Neural cell (in vitro differentiated cells): Measurements from ENCODE around the gene UCP3. TPM values are rescaled to one million over a fixed set of nuclear protein-coding genes. Genes with fewer than 3 reads are reported as not detected.
"Not testable (repeated sequence)": the region's sequence is repeated elsewhere in the genome, so short reads cannot be mapped to it uniquely, and the experiment has no call there.

Experiments
- H2AFZ ChIP-seq: fragments of 200-600, 300-800 bp; sonication (generic), shearing (Covaris generic); 2 replicates; pipeline ENCODE4 v1.6.0; 2014; ENCODE audit warnings: low read depth, mild to moderate bottlenecking, antibody characterized with exemption, low read length, moderate library complexity
- H3F3A ChIP-seq: fragments of 200-600 bp; shearing (Covaris generic); 2 replicates; pipeline ENCODE4 v1.6.1; 2016; ENCODE audit warnings: mild to moderate bottlenecking, moderate library complexity, mixed read lengths, antibody characterized with exemption, low read length; ENCODE audit not compliant: insufficient read depth, poor library complexity, severe bottlenecking
- H3K27ac ChIP-seq: fragments of 200-600, 300-800 bp; sonication (generic), shearing (Covaris generic); 2 replicates; pipeline ENCODE4 v1.5.1; 2014; ENCODE audit warnings: mild to moderate bottlenecking, low read length, moderate library complexity
- H3K27me3 ChIP-seq: fragments of 300-800, 200-600 bp; sonication (generic), shearing (Covaris generic); 2 replicates; pipeline ENCODE4 v1.6.0; 2014; ENCODE audit warnings: mild to moderate bottlenecking, low read depth, low read length, moderate library complexity; ENCODE audit not compliant: insufficient read depth
- H3K36me3 ChIP-seq: fragments of 300-800, 200-600 bp; sonication (generic), shearing (Covaris generic); 2 replicates; pipeline ENCODE4 v1.5.1; 2014; ENCODE audit warnings: mild to moderate bottlenecking, antibody characterized with exemption, low read length, moderate library complexity; ENCODE audit not compliant: insufficient read depth
- H3K4me2 ChIP-seq: fragments of 300-800, 200-600 bp; sonication (generic), shearing (Covaris generic); 2 replicates; pipeline ENCODE4 v1.6.0; 2014; ENCODE audit warnings: mild to moderate bottlenecking, low read length
- H3K4me3 ChIP-seq: fragments of 300-800, 200-600 bp; sonication (generic), shearing (Covaris generic); 2 replicates; pipeline ENCODE4 v1.5.1; 2014; ENCODE audit warnings: mild to moderate bottlenecking, low read length, moderate library complexity
- H3K79me2 ChIP-seq: fragments of 200-600 bp; shearing (Covaris generic); replicated peaks from 2 replicates; pipeline ENCODE4 v1.6.0; 2014; ENCODE audit warnings: mild to moderate bottlenecking, low read length, moderate library complexity; ENCODE audit not compliant: insufficient read depth
- H3K9ac ChIP-seq: fragments of 300-800, 200-600 bp; sonication (generic), shearing (Covaris generic); 2 replicates; pipeline ENCODE4 v1.6.1; 2016; ENCODE audit warnings: mild to moderate bottlenecking, low read length, mixed read lengths
- H3K9me2 ChIP-seq: fragments of 200-600 bp; shearing (Covaris generic); 2 replicates; pipeline ENCODE4 v1.6.1; 2016; ENCODE audit warnings: mild to moderate bottlenecking, low read length, mixed read lengths; ENCODE audit not compliant: insufficient read depth
- H3K9me3 ChIP-seq: fragments of 200-600, 300-800 bp; sonication (generic), shearing (Covaris generic); 2 replicates; pipeline ENCODE4 v1.6.1; 2016; ENCODE audit warnings: mild to moderate bottlenecking, mixed run types, low read length, moderate library complexity, mixed read lengths
- H4K20me1 ChIP-seq: fragments of 200-600 bp; shearing (Covaris generic); 2 replicates; pipeline ENCODE4 v1.6.1; 2016; ENCODE audit warnings: mild to moderate bottlenecking, mixed run types; ENCODE audit not compliant: insufficient read depth
- EP300 ChIP-seq: fragments of 450-650 bp; conservative IDR thresholded peaks from 2 replicates; pipeline ENCODE4 v1.6.1; 2014; ENCODE audit warnings: antibody characterized with exemption, mild to moderate bottlenecking, moderate library complexity; ENCODE audit not compliant: poor library complexity, severe bottlenecking
- EZH2 ChIP-seq: fragments of 200-600, 300-800 bp; shearing (Covaris generic), sonication (generic); IDR thresholded peaks from 2 replicates; pipeline ENCODE4 v1.6.1; 2014; ENCODE audit warnings: antibody characterized with exemption, low read length, borderline replicate concordance, mild to moderate bottlenecking; ENCODE audit not compliant: insufficient read depth, poor library complexity, severe bottlenecking
- MXI1 ChIP-seq: fragments of 450-650 bp; conservative IDR thresholded peaks from 2 replicates; pipeline ENCODE4 v1.6.1; 2014; ENCODE audit warnings: antibody characterized with exemption, mild to moderate bottlenecking; ENCODE audit not compliant: poor library complexity, severe bottlenecking
- POLR2AphosphoS5 ChIP-seq: IDR thresholded peaks from 2 replicates; pipeline ENCODE4 v1.6.1; 2012
- RAD21 ChIP-seq: fragments of 450-650 bp; conservative IDR thresholded peaks from 2 replicates; pipeline ENCODE4 v1.6.1; 2014; ENCODE audit warnings: antibody characterized with exemption, mild to moderate bottlenecking, moderate library complexity
- SMC3 ChIP-seq: fragments of 450-650 bp; conservative IDR thresholded peaks from 2 replicates; pipeline ENCODE4 v1.6.1; 2014; ENCODE audit warnings: antibody characterized with exemption, mild to moderate bottlenecking, moderate library complexity; ENCODE audit not compliant: poor library complexity
- TAF1 ChIP-seq: IDR thresholded peaks from 2 replicates; pipeline ENCODE4 v1.6.1; 2012; ENCODE audit warnings: low read depth
- polyA plus RNA-seq: library from polyadenylated mRNA; depleted of rRNA; stranded (reverse); fragments of >200 nt; gene quantifications from 2 replicates; pipeline ENCODE4 v1.2.3, GENCODE V29; 2014
- TF ChIP-seq, protein P1 (sequence below): IDR thresholded peaks from 2 replicates; pipeline ENCODE4 v1.6.1; 2012; ENCODE audit warnings: borderline replicate concordance
- TF ChIP-seq, protein P2 (sequence below): fragments of 450-650 bp; IDR thresholded peaks from 2 replicates; pipeline ENCODE4 v1.5.1; 2014; ENCODE audit warnings: antibody characterized with exemption, mild to moderate bottlenecking, moderate library complexity; ENCODE audit not compliant: poor library complexity, severe bottlenecking

UCP3 gene
- polyA plus RNA-seq, 1 donor from 2014 or later, result 7.8 TPM

DNA sequence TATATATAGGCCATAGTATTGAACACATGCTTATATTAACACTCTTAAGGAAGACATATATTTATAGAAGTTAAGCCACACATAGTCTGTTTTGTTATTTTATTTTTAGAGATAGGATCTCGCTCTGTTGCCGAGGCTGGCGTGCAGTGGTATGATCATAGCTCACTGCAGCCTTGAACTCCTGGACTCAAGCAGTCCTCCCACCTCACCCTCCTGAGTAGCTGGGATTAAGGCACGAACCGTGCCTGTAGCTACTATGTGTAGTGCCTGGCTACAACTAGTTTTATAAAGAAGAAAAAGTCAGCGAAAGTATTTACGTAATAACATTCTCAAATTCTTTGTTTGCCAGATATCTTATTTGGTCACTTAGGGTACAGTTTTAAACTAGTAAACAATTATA is 20.7 kb downstream of the UCP3 start:
- Histone ChIP-seq H3F3A (no peaks in the 10 kb centered on the region), H3K27ac (no peak overlapping the region), H3K79me2 (no peaks in the 10 kb centered on the region), H3K4me3 (no peak overlapping the region), H3K36me3 (no peaks in the 10 kb centered on the region), H3K9ac (no peak overlapping the region), H3K9me3 (no peaks in the 10 kb centered on the region), H3K27me3 (no peaks in the 10 kb centered on the region), H3K4me2 (no peak overlapping the region), H4K20me1 (no peaks in the 10 kb centered on the region), H2AFZ (no peak overlapping the region), H3K9me2 (no peaks in the 10 kb centered on the region)
- TF ChIP-seq, protein P1, sequence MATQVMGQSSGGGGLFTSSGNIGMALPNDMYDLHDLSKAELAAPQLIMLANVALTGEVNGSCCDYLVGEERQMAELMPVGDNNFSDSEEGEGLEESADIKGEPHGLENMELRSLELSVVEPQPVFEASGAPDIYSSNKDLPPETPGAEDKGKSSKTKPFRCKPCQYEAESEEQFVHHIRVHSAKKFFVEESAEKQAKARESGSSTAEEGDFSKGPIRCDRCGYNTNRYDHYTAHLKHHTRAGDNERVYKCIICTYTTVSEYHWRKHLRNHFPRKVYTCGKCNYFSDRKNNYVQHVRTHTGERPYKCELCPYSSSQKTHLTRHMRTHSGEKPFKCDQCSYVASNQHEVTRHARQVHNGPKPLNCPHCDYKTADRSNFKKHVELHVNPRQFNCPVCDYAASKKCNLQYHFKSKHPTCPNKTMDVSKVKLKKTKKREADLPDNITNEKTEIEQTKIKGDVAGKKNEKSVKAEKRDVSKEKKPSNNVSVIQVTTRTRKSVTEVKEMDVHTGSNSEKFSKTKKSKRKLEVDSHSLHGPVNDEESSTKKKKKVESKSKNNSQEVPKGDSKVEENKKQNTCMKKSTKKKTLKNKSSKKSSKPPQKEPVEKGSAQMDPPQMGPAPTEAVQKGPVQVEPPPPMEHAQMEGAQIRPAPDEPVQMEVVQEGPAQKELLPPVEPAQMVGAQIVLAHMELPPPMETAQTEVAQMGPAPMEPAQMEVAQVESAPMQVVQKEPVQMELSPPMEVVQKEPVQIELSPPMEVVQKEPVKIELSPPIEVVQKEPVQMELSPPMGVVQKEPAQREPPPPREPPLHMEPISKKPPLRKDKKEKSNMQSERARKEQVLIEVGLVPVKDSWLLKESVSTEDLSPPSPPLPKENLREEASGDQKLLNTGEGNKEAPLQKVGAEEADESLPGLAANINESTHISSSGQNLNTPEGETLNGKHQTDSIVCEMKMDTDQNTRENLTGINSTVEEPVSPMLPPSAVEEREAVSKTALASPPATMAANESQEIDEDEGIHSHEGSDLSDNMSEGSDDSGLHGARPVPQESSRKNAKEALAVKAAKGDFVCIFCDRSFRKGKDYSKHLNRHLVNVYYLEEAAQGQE, result no peak
- no peak for TF ChIP-seq MXI1
- no peak for TF ChIP-seq SMC3
- no peak for TF ChIP-seq EZH2
- no peak for TF ChIP-seq TAF1
- no peak for TF ChIP-seq POLR2AphosphoS5
- no peak for TF ChIP-seq RAD21
- TF ChIP-seq, protein P2, sequence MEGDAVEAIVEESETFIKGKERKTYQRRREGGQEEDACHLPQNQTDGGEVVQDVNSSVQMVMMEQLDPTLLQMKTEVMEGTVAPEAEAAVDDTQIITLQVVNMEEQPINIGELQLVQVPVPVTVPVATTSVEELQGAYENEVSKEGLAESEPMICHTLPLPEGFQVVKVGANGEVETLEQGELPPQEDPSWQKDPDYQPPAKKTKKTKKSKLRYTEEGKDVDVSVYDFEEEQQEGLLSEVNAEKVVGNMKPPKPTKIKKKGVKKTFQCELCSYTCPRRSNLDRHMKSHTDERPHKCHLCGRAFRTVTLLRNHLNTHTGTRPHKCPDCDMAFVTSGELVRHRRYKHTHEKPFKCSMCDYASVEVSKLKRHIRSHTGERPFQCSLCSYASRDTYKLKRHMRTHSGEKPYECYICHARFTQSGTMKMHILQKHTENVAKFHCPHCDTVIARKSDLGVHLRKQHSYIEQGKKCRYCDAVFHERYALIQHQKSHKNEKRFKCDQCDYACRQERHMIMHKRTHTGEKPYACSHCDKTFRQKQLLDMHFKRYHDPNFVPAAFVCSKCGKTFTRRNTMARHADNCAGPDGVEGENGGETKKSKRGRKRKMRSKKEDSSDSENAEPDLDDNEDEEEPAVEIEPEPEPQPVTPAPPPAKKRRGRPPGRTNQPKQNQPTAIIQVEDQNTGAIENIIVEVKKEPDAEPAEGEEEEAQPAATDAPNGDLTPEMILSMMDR, result no peak
- no peak for TF ChIP-seq EP300

DNA sequence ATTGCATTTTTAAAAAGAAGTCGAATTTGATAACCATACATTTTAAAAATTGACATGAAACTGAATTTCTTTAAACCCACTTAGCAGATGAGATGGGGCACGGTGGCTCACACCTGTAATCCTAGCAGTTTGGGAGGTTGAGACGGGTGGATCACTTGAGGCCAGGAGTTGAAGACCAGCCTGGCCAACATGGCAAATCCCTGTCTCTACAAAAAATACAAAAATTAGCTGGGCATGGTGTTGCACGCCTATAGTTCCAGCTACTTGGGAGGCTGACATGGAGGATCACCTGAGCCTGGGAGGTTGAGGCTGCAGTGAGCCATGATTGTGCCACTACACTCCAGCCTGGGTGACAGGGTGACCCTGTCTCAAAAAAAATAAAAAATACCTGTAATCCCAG is 23.2 kb downstream of the UCP3 start:
- H3K36me3 ChIP-seq, H3F3A ChIP-seq, H3K27me3 ChIP-seq, H3K9ac ChIP-seq, H3K27ac ChIP-seq, H3K4me3 ChIP-seq, H4K20me1 ChIP-seq, H3K9me2 ChIP-seq, H3K9me3 ChIP-seq, H3K79me2 ChIP-seq, H2AFZ ChIP-seq, H3K4me2 ChIP-seq: not testable (repeated sequence)
